Occipital lobe (tissue), 2 donors: ENCODE results near the gene TTLL11. TPM values are rescaled to one million over a fixed set of nuclear protein-coding genes. Genes with fewer than 3 reads are reported as not detected.
"Not testable (repeated sequence)": the region's sequence is repeated elsewhere in the genome, so short reads cannot be mapped to it uniquely, and the experiment has no call there.

ENCODE experiments used
- DNase-seq: peaks from one replicate; lab custom pipeline; 2025; lab: John Stamatoyannopoulos, UW
- total RNA-seq: library from RNA; depleted of rRNA; stranded (reverse); fragments of >200 nt; gene quantifications from one replicate; pipeline ENCODE4 v1.2.3, GENCODE V29; 2014

Gene TTLL11
- total RNA-seq, 1 donor from 2014 or later = 26.8 TPM

- DNase-seq = no peak
Measured at GRCh38 chr9:122084026-122084675, 9.0 kb downstream of the TTLL11 start.

- no peak for DNase-seq
Measured at GRCh38 chr9:122080986-122081385, 12.1 kb downstream of the TTLL11 start.

GRCh38 chr9:122078557-122078956 lies 14.6 kb downstream of the TTLL11 start:
- DNase-seq = no peak

- DNase-seq = no peak
Measured at GRCh38 chr9:122076773-122077172, 16.3 kb downstream of the TTLL11 start.

- DNase-seq = no peak
Measured at GRCh38 chr9:122076117-122076516, 17.0 kb downstream of the TTLL11 start.

GRCh38 chr9:122075135-122076030 lies 17.7 kb downstream of the TTLL11 start:
- no peak for DNase-seq

- no peak for DNase-seq
Measured at GRCh38 chr9:122071715-122072114, 21.4 kb downstream of the TTLL11 start.

- DNase-seq = no peak
Measured at GRCh38 chr9:122070728-122071515, 22.2 kb downstream of the TTLL11 start.

- not testable (repeated sequence) for DNase-seq
Measured at GRCh38 chr9:122066680-122067079, 26.4 kb downstream of the TTLL11 start.

GRCh38 chr9:122065923-122066629 lies 27.0 kb downstream of the TTLL11 start:
- no peak for DNase-seq

GRCh38 chr9:122060481-122060880 lies 32.6 kb downstream of the TTLL11 start:
- no peak for DNase-seq

- no peak for DNase-seq
Measured at GRCh38 chr9:122059955-122060324, 33.2 kb downstream of the TTLL11 start.

GRCh38 chr9:122059214-122059954 lies 33.7 kb downstream of the TTLL11 start:
- no peak for DNase-seq

- DNase-seq = no peak
Measured at GRCh38 chr9:122058709-122059108, 34.4 kb downstream of the TTLL11 start.

- peak; percentile 58 for DNase-seq
Measured at GRCh38 chr9:122058051-122058450, 35.1 kb downstream of the TTLL11 start.

- DNase-seq = no peak
Measured at GRCh38 chr9:122057211-122057610, 35.9 kb downstream of the TTLL11 start.

- DNase-seq = no peak
Measured at GRCh38 chr9:122056484-122056883, 36.6 kb downstream of the TTLL11 start.

- no peak for DNase-seq
Measured at GRCh38 chr9:122055701-122056100, 37.4 kb downstream of the TTLL11 start.

- DNase-seq = no peak
Measured at GRCh38 chr9:122053567-122054350, 39.3 kb downstream of the TTLL11 start.

- DNase-seq = no peak
Measured at GRCh38 chr9:122053064-122053463, 40.0 kb downstream of the TTLL11 start.
